KMS-11 (cell line): ENCODE data around the gene SCN1A.

Experiments used
- H2AFZ ChIP-seq: fragments of 200-600 bp; sonication (generic); 2 replicates; pipeline ENCODE4 v1.6.1; 2016; ENCODE audit warnings: antibody characterized with exemption, mixed run types, low read depth
- H3K27ac ChIP-seq: fragments of 200-600 bp; sonication (generic); 2 replicates; pipeline ENCODE4 v1.6.1; 2016; ENCODE audit warnings: mild to moderate bottlenecking, mixed run types
- H3K27me3 ChIP-seq: fragments of 200-600 bp; sonication (generic); 2 replicates; pipeline ENCODE4 v1.6.1; 2017; ENCODE audit warnings: mild to moderate bottlenecking, low read depth, mixed run types, moderate library complexity; ENCODE audit not compliant: insufficient read depth
- H3K36me3 ChIP-seq: fragments of 200-600 bp; sonication (generic); 2 replicates; pipeline ENCODE4 v1.6.1; 2017; ENCODE audit warnings: mild to moderate bottlenecking, mixed run types; ENCODE audit not compliant: insufficient read depth
- H3K4me1 ChIP-seq: fragments of 200-600 bp; sonication (generic); 2 replicates; pipeline ENCODE4 v1.6.1; 2016; ENCODE audit warnings: mild to moderate bottlenecking, low read depth, mixed run types; ENCODE audit not compliant: poor library complexity, severe bottlenecking
- H3K4me2 ChIP-seq: fragments of 200-600 bp; sonication (generic); 2 replicates; pipeline ENCODE4 v1.7.0; 2016; ENCODE audit warnings: mild to moderate bottlenecking, mixed run types
- H3K4me3 ChIP-seq: fragments of 200-600 bp; sonication (generic); IDR thresholded peaks from 2 replicates; pipeline ENCODE4 v1.6.1; 2017; ENCODE audit warnings: low read depth, low read length, mixed read lengths; ENCODE audit not compliant: insufficient read depth
- H3K79me2 ChIP-seq: fragments of 200-600 bp; sonication (generic); 2 replicates; pipeline ENCODE4 v1.6.1; 2016; ENCODE audit warnings: low read depth, mixed run types; ENCODE audit not compliant: insufficient read depth
- H3K9ac ChIP-seq: fragments of 200-600 bp; sonication (generic); 2 replicates; pipeline ENCODE4 v1.6.1; 2016; ENCODE audit warnings: mild to moderate bottlenecking, mixed run types
- H4K20me1 ChIP-seq: fragments of 200-600 bp; sonication (generic); 2 replicates; pipeline ENCODE4 v1.6.1; 2016; ENCODE audit warnings: mild to moderate bottlenecking, mixed run types; ENCODE audit not compliant: insufficient read depth
- CTCF ChIP-seq: fragments of 200-600 bp; sonication (generic); conservative IDR thresholded peaks from 2 replicates; pipeline ENCODE4 v1.6.1; 2017; ENCODE audit warnings: low read depth, mild to moderate bottlenecking, antibody characterized with exemption, low read length, moderate library complexity, mixed read lengths

Gene SCN1A

GRCh38 chr2:166127217-166128155, at the start of gene SCN1A:
SCN1A (minus strand) TSS chr2:166128020; CDS start chr2:166073621, 54,399 bp downstream.
- H3K4me2 ChIP-seq, result peak within 1 kb of the TSS; percentile 25; the same call in 1 of the 2 replicates
- no peak within 1 kb of the TSS for H3K4me3 ChIP-seq
- H4K20me1 ChIP-seq, result no peaks in the 10 kb centered on the region
- no peaks in the 10 kb centered on the region for H3K36me3 ChIP-seq
- no peak within 1 kb of the TSS for H3K9ac ChIP-seq
- H3K79me2 ChIP-seq, result no peaks in the 10 kb centered on the region
- H2AFZ ChIP-seq, result peak within 1 kb of the TSS; percentile 22; the same call in 1 of the 2 replicates
- H3K27me3 ChIP-seq, result no peaks in the 10 kb centered on the region
- no peak within 1 kb of the TSS for H3K27ac ChIP-seq
- peak; percentile 83 for TF ChIP-seq CTCF
- peaks cover 7% of the 10 kb centered on the region for H3K4me1 ChIP-seq

GRCh38 chr2:166173263-166173662, 45.4 kb upstream of the SCN1A start:
- Histone ChIP-seq H4K20me1 (no peaks in the 10 kb centered on the region), H3K4me3 (no peak overlapping the region), H3K9ac (no peak overlapping the region), H2AFZ (no peak overlapping the region), H3K27me3 (no peaks in the 10 kb centered on the region), H3K36me3 (no peaks in the 10 kb centered on the region), H3K79me2 (no peaks in the 10 kb centered on the region), H3K27ac (no peak overlapping the region), H3K4me2 (no peak overlapping the region), H3K4me1 (no peaks in the 10 kb centered on the region)
- no peak for TF ChIP-seq CTCF

- Histone ChIP-seq H3K27me3 (no peaks in the 10 kb centered on the region), H3K4me2 (no peak overlapping the region), H2AFZ (no peak overlapping the region), H3K4me3 (no peak overlapping the region), H3K79me2 (no peaks in the 10 kb centered on the region), H4K20me1 (no peaks in the 10 kb centered on the region), H3K9ac (no peak overlapping the region), H3K4me1 (no peaks in the 10 kb centered on the region), H3K36me3 (no peaks in the 10 kb centered on the region), H3K27ac (no peak overlapping the region)
- no peak for TF ChIP-seq CTCF
These were observed 43.4 kb upstream of the SCN1A start for GRCh38 chr2:166171216-166171615.

- TF ChIP-seq CTCF, result no peak
- H3K79me2 ChIP-seq, result no peaks in the 10 kb centered on the region
- H3K36me3 ChIP-seq, result no peaks in the 10 kb centered on the region
- no peak overlapping the region for H3K4me3 ChIP-seq
- H3K27me3 ChIP-seq, result no peaks in the 10 kb centered on the region
- no peak overlapping the region for H3K4me2 ChIP-seq
- no peaks in the 10 kb centered on the region for H4K20me1 ChIP-seq
- no peak overlapping the region for H2AFZ ChIP-seq
- no peaks in the 10 kb centered on the region for H3K4me1 ChIP-seq
- no peak overlapping the region for H3K9ac ChIP-seq
- no peak overlapping the region for H3K27ac ChIP-seq
These were observed 42.5 kb upstream of the SCN1A start for GRCh38 chr2:166170356-166170755.
